CD4-positive, alpha-beta memory T cell (primary cell): ENCODE results near the gene GBE1. TPM values are rescaled to one million over a fixed set of nuclear protein-coding genes. Genes with fewer than 3 reads are reported as not detected.
"Not testable (repeated sequence)": the region's sequence is repeated elsewhere in the genome, so short reads cannot be mapped to it uniquely, and the experiment has no call there.

ENCODE experiments used
- CTCF ChIA-PET: fragments of 350-600 bp; sonication (Branson Sonifier 250); formaldehyde crosslinking; loops from one replicate; lab custom pipeline; 2021; ENCODE audit warnings: inconsistent platforms; ENCODE audit not compliant: partially characterized antibody; lab: Charles Lee
- POLR2A ChIA-PET: fragments of 350-600 bp; sonication (Branson Sonifier 250); formaldehyde crosslinking; loops from one replicate; lab custom pipeline; 2021; ENCODE audit not compliant: partially characterized antibody; lab: Charles Lee
- DNase-seq, 5 donors: peaks; one replicate each; pipeline versions ENCODE4 v3.0.0 to v3.0.0-alpha.2; 2020 to 2022; ENCODE audit warnings: mixed read lengths in 1 of 5
- H3K27ac ChIP-seq: one replicate; pipeline ENCODE4 v1.7.0; 2013; ENCODE audit warnings: low read depth, low read length
- H3K27me3 ChIP-seq: 2 replicates; pipeline ENCODE4 v1.7.0; 2013; ENCODE audit warnings: mild to moderate bottlenecking, low read length, moderate library complexity; ENCODE audit not compliant: insufficient read depth
- H3K36me3 ChIP-seq: 2 replicates; pipeline ENCODE4 v1.7.0; 2013; ENCODE audit warnings: mild to moderate bottlenecking, low read length, moderate library complexity; ENCODE audit not compliant: insufficient read depth
- H3K4me1 ChIP-seq: 2 replicates; pipeline ENCODE4 v1.7.0; 2013; ENCODE audit warnings: mild to moderate bottlenecking, low read length, moderate library complexity; ENCODE audit not compliant: insufficient read depth
- H3K4me3 ChIP-seq, 2 donors: one replicate each; pipeline ENCODE4 v1.7.0; 2013; ENCODE audit warnings: low read length in 2 of 2, mild to moderate bottlenecking in 1 of 2
- H3K9me3 ChIP-seq, 2 donors: one replicate each; pipeline ENCODE4 v1.7.0; 2013; ENCODE audit warnings: low read length in 2 of 2, control low read depth in 1 of 2; ENCODE audit not compliant: control insufficient read depth in 1 of 2
- H3K27ac Mint-ChIP-seq, 7 donors: one replicate each; pipeline ENCODE4 v1.8.0; 2020 to 2021; ENCODE audit warnings: mixed read lengths in 7 of 7, mild to moderate bottlenecking in 6 of 7, inconsistent platforms in 3 of 7, moderate library complexity in 3 of 7
- H3K27me3 Mint-ChIP-seq, 2 donors: one replicate each; pipeline ENCODE4 v1.8.0; 2020 to 2021; ENCODE audit warnings: mixed read lengths in 2 of 2
- H3K36me3 Mint-ChIP-seq, 2 donors: one replicate each; pipeline ENCODE4 v1.8.0; 2020 to 2021; ENCODE audit warnings: mixed read lengths in 2 of 2, inconsistent platforms in 1 of 2, mild to moderate bottlenecking in 1 of 2
- H3K4me1 Mint-ChIP-seq, 4 donors: one replicate each; pipeline ENCODE4 v1.8.0; 2020 to 2021; ENCODE audit warnings: mixed read lengths in 4 of 4, mild to moderate bottlenecking in 1 of 4
- H3K4me3 Mint-ChIP-seq, 8 donors: one replicate each; pipeline ENCODE4 v1.8.0; 2020 to 2021; ENCODE audit warnings: mixed read lengths in 8 of 8, mild to moderate bottlenecking in 7 of 8, moderate library complexity in 6 of 8, inconsistent platforms in 3 of 8
- H3K9me3 Mint-ChIP-seq, 8 donors: one replicate each; pipeline ENCODE4 v1.8.0; 2020 to 2021; ENCODE audit warnings: mixed read lengths in 8 of 8, mild to moderate bottlenecking in 5 of 8, inconsistent platforms in 3 of 8, moderate library complexity in 1 of 8
- intact Hi-C: fragments of 100-400 bp; cut with micrococcal nuclease; formaldehyde crosslinking; loops from one replicate; pipeline ENCODE4 v1.15.1; 2023
- polyA plus RNA-seq, 2 donors: library from polyadenylated mRNA; unstranded; fragments of 300-500 nt; fragmentation: Illumina TruSeq; gene quantifications; one replicate each; pipeline ENCODE4 v1.2.3, GENCODE V29; 2021
- total RNA-seq, 2 experiments: library from RNA; stranded (reverse); gene quantifications; one replicate each; pipeline ENCODE4 v1.2.3, GENCODE V29; 2021

GBE1 gene
- total and polyA plus RNA-seq, 4 experiments from 2014 or later = 9.3 to 16.6 (median 11.0) TPM

DNA sequence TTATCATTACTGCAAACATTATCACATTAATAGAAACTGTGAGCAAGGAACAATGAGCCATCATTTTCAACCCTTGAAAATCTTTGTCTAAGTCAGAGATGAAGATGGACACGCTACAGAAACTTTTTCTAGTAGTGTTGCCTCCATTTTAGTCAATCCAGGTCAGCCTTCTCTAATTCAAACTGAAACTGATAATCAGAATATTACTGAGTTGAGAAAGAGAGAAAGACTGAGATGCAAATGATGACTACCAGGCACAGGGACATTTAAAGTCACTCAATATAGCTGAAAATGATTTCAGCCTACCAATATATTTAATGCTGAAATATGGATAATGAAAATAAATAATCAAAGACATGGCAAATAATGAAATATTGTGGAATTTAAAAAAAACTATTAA lies 261.4 kb downstream of the GBE1 start:
- intact Hi-C loops = no loop called here
- H3K9me3 Mint-ChIP-seq = no peaks in the 10 kb centered on the region
- H3K27ac Mint-ChIP-seq = no peak overlapping the region
- no peak for DNase-seq
- no peak overlapping the region for H3K4me3 ChIP-seq
- ChIA-PET CTCF (interaction anchor here (4.4 kb wide), 1 partner anchor 9 kb away, joined by 16 read pairs; no protein-coding TSS in a partner anchor), POLR2A (no interaction called here)
- no peaks in the 10 kb centered on the region for H3K4me1 Mint-ChIP-seq
- no peaks in the 10 kb centered on the region for H3K9me3 ChIP-seq
- no peaks in the 10 kb centered on the region for H3K27me3 Mint-ChIP-seq
- H3K27me3 ChIP-seq = no peaks in the 10 kb centered on the region
- H3K4me1 ChIP-seq = no peaks in the 10 kb centered on the region
- H3K4me3 Mint-ChIP-seq = no peak overlapping the region
- peaks cover 0 to 10% of the 10 kb centered on the region in 2 donors for H3K36me3 Mint-ChIP-seq
- no peak overlapping the region for H3K27ac ChIP-seq
- H3K36me3 ChIP-seq = no peaks in the 10 kb centered on the region

GRCh38 chr3:81497572-81498251 lies 263.7 kb downstream of the GBE1 start:
- Mint-ChIP-seq H3K27me3 (no peaks in the 10 kb centered on the region), H3K36me3 (no peaks in the 10 kb centered on the region), H3K4me1 (no peaks in the 10 kb centered on the region), H3K27ac (no peak overlapping the region), H3K9me3 (no peaks in the 10 kb centered on the region), H3K4me3 (no peak overlapping the region)
- Histone ChIP-seq H3K36me3 (no peaks in the 10 kb centered on the region), H3K27ac (no peak overlapping the region), H3K9me3 (no peaks in the 10 kb centered on the region), H3K4me3 (no peak overlapping the region), H3K27me3 (no peaks in the 10 kb centered on the region), H3K4me1 (no peaks in the 10 kb centered on the region)
- CTCF ChIA-PET = no interaction called here
- no peak for DNase-seq
- POLR2A ChIA-PET = no interaction called here
- intact Hi-C loops = no loop called here

DNA sequence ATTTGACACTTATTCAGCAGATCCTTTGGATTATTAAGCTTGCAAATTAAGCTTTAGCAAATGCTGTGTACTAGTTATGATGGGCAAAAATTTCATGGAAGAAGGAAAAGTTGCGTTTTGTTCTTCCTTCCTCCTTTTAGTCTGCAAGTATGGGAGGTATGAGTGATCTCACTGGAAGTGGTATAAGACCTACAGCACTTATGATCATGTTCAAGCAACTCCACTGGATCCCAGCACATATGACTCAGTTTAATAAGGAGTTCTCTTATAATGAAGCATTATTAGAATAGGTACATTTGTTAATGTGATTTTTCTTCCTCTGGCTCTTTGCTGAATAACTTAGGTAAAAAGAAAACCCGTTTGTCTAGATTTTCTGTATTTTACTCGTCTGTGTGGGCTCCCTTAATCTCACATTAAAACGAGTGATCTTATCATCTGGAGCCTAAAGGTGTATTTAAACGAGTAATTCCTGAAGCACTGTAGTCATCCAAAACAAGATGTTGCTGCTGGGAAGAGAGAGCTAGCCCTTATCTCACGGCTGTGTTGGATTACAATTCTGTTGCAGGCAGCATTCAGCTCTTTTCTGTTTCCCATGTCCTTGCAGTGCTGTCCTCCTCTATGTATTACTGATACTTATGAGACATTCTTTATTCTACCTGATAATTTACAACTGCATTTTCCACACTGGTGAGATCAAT lies 264.9 kb downstream of the GBE1 start:
- CTCF ChIA-PET = no interaction called here
- no peaks in the 10 kb centered on the region for H3K36me3 Mint-ChIP-seq
- H3K9me3 Mint-ChIP-seq = no peaks in the 10 kb centered on the region
- intact Hi-C loops = no loop called here
- no peak overlapping the region for H3K4me3 Mint-ChIP-seq
- POLR2A ChIA-PET = no interaction called here
- no peak overlapping the region for H3K27ac Mint-ChIP-seq
- Histone ChIP-seq H3K27ac (no peak overlapping the region), H3K4me1 (no peaks in the 10 kb centered on the region), H3K27me3 (no peaks in the 10 kb centered on the region), H3K36me3 (no peaks in the 10 kb centered on the region), H3K9me3 (no peaks in the 10 kb centered on the region), H3K4me3 (no peak overlapping the region)
- no peak for DNase-seq
- H3K4me1 Mint-ChIP-seq = no peaks in the 10 kb centered on the region
- H3K27me3 Mint-ChIP-seq = no peaks in the 10 kb centered on the region

DNA sequence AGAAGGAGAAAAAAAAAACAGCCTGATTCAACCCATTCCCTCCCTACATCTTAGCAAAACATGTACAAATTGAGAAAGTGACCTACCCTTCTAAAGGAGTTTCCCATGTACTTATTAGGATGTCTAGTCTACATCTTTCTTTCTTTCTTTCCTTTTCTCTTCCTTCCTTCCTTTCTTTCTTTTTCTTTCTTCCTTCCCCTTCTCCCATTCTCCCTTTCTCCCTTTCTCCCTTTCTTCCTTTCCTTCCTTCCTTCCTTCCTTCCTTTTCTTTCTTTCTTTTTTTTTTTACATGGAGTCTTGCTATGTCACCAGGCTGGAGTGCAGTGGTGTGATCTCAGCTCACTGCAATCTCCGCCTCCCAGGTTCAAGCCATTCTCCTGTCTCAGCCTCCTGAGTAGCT lies 269.0 kb downstream of the GBE1 start:
- intact Hi-C loops, H3K9me3 Mint-ChIP-seq, H3K27me3 Mint-ChIP-seq: not testable (repeated sequence)

DNA sequence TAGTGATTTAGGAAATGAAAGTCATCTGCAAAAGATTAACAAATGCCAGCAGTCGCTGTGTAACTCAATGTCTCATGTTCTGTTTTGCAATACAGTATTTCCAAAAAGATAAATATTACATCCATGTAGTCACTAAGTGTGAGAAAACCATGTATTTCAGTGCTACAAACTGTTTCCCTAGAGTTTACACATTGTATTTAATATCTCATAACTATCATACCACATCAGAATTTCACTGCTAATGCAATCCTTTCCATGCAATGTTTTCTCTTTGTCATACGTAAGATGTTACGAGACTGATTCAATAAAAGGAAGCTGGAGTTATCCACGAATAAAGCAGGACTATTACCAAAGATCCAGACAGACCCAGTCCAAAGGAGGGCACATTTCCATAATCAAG lies 269.4 kb downstream of the GBE1 start:
- Mint-ChIP-seq H3K36me3 (no peaks in the 10 kb centered on the region), H3K27me3 (no peaks in the 10 kb centered on the region), H3K27ac (no peak overlapping the region), H3K4me3 (no peak overlapping the region), H3K9me3 (peaks cover 0 to 1% (median 0%) of the 10 kb centered on the region in 8 donors), H3K4me1 (peaks cover 0 to 5% (median 2%) of the 10 kb centered on the region in 4 donors)
- intact Hi-C loops = no loop called here
- no peaks in the 10 kb centered on the region for H3K4me1 ChIP-seq
- ChIA-PET CTCF (interaction anchor here (0.8 to 3.6 kb wide), 3 partner anchors 11 to 641 kb away, joined by 4 to 39 read pairs (median 10); no protein-coding TSS in a partner anchor), POLR2A (no interaction called here)
- H3K4me3 ChIP-seq = no peak overlapping the region
- no peaks in the 10 kb centered on the region for H3K36me3 ChIP-seq
- H3K9me3 ChIP-seq = no peaks in the 10 kb centered on the region
- no peak overlapping the region for H3K27ac ChIP-seq
- H3K27me3 ChIP-seq = no peaks in the 10 kb centered on the region
- DNase-seq = no peak

More for the DNA sequence above, 269.0 kb downstream of the GBE1 start:
- H3K9me3 ChIP-seq, H3K4me1 Mint-ChIP-seq, POLR2A ChIA-PET, H3K27me3 ChIP-seq, H3K36me3 Mint-ChIP-seq, H3K4me3 ChIP-seq, H3K27ac ChIP-seq, H3K27ac Mint-ChIP-seq, H3K4me3 Mint-ChIP-seq, H3K36me3 ChIP-seq, H3K4me1 ChIP-seq, DNase-seq: not testable (repeated sequence)
- CTCF ChIA-PET = interaction anchor here (0.8 to 3.6 kb wide), 3 partner anchors 12 to 641 kb away, joined by 4 to 39 read pairs (median 10); no protein-coding TSS in a partner anchor

GRCh38 chr3:81490541-81491288 lies 270.7 kb downstream of the GBE1 start:
- H3K4me1 ChIP-seq = no peaks in the 10 kb centered on the region
- H3K4me1 Mint-ChIP-seq = peaks cover 0 to 5% (median 2%) of the 10 kb centered on the region in 4 donors
- H3K27ac Mint-ChIP-seq = peak overlapping the region in 1 of 7 donors; percentile 0
- peaks cover 0 to 2% (median 0%) of the 10 kb centered on the region in 8 donors for H3K9me3 Mint-ChIP-seq
- H3K9me3 ChIP-seq = no peaks in the 10 kb centered on the region
- no peak overlapping the region for H3K4me3 Mint-ChIP-seq
- H3K27ac ChIP-seq = no peak overlapping the region
- no peaks in the 10 kb centered on the region for H3K27me3 Mint-ChIP-seq
- H3K36me3 ChIP-seq = no peaks in the 10 kb centered on the region
- POLR2A ChIA-PET = no interaction called here
- intact Hi-C loops = no loop called here
- DNase-seq = peak; percentile 49 to 62 (median 56)
- H3K4me3 ChIP-seq = no peak overlapping the region
- CTCF ChIA-PET = interaction anchor here (0.6 to 3.6 kb wide), 15 partner anchors 9 to 643 kb away, joined by 3 to 39 read pairs (median 4); no protein-coding TSS in a partner anchor
- no peaks in the 10 kb centered on the region for H3K27me3 ChIP-seq
- no peaks in the 10 kb centered on the region for H3K36me3 Mint-ChIP-seq

GRCh38 chr3:81485444-81485865 lies 276.0 kb downstream of the GBE1 start:
- intact Hi-C loops = no loop called here
- CTCF ChIA-PET = no interaction called here

More at GRCh38 chr3:81485444-81485865, 276.0 kb downstream of the GBE1 start:
- DNase-seq = no peak
- Mint-ChIP-seq H3K36me3 (peaks cover 0 to 4% of the 10 kb centered on the region in 2 donors), H3K4me1 (no peaks in the 10 kb centered on the region), H3K27me3 (peaks cover 0 to 1% of the 10 kb centered on the region in 2 donors), H3K4me3 (no peak overlapping the region), H3K27ac (no peak overlapping the region), H3K9me3 (peaks cover 0 to 7% (median 2%) of the 10 kb centered on the region in 8 donors)
- Histone ChIP-seq H3K27me3 (no peaks in the 10 kb centered on the region), H3K9me3 (no peaks in the 10 kb centered on the region), H3K4me1 (no peaks in the 10 kb centered on the region), H3K36me3 (no peaks in the 10 kb centered on the region), H3K27ac (no peak overlapping the region), H3K4me3 (no peak overlapping the region)
- POLR2A ChIA-PET = no interaction called here
